H9 (cell line): ENCODE results near the gene PTBP3. TPM values are rescaled to one million over a fixed set of nuclear protein-coding genes. Genes with fewer than 3 reads are reported as not detected.

Source experiments
- DNase-seq: peaks from one replicate; pipeline ENCODE4 v3.0.0-alpha.2; 2017
- H2AFZ ChIP-seq: one replicate; pipeline ENCODE4 v1.6.1; 2013; ENCODE audit warnings: mild to moderate bottlenecking, low read length, control low read depth, moderate library complexity
- H2AK5ac ChIP-seq: 2 replicates; pipeline ENCODE4 v1.6.1; 2013; ENCODE audit warnings: low read length, control low read depth, mixed read lengths; ENCODE audit not compliant: insufficient read length
- H2BK120ac ChIP-seq: one replicate; pipeline ENCODE4 v1.6.1; 2013; ENCODE audit warnings: low read depth, mild to moderate bottlenecking, low read length, control low read depth, inconsistent platforms; ENCODE audit not compliant: poor library complexity, severe bottlenecking
- H2BK12ac ChIP-seq: 2 replicates; pipeline ENCODE4 v1.6.1; 2013; ENCODE audit warnings: low read length, control low read depth, mixed read lengths, low read depth; ENCODE audit not compliant: insufficient read length
- H2BK15ac ChIP-seq: 2 replicates; pipeline ENCODE4 v1.6.1; 2013; ENCODE audit warnings: low read depth, low read length, control low read depth
- H2BK20ac ChIP-seq: one replicate; pipeline ENCODE4 v1.6.1; 2013; ENCODE audit warnings: low read depth, mild to moderate bottlenecking, low read length, control low read depth, inconsistent platforms; ENCODE audit not compliant: poor library complexity, severe bottlenecking
- H2BK5ac ChIP-seq: 2 replicates; pipeline ENCODE4 v1.6.1; 2013; ENCODE audit warnings: low read length, control low read depth, mixed read lengths; ENCODE audit not compliant: insufficient read length
- H3K14ac ChIP-seq: 2 replicates; pipeline ENCODE4 v1.6.1; 2013; ENCODE audit warnings: low read length, control low read depth; ENCODE audit not compliant: insufficient read depth
- H3K18ac ChIP-seq: 2 replicates; pipeline ENCODE4 v1.6.1; 2013; ENCODE audit warnings: low read depth, mild to moderate bottlenecking, mixed read lengths, low read length, control low read depth; ENCODE audit not compliant: insufficient read length
- H3K23ac ChIP-seq: 2 replicates; pipeline ENCODE4 v1.6.1; 2013; ENCODE audit warnings: low read length, control low read depth, mixed read lengths, low read depth; ENCODE audit not compliant: insufficient read length
- H3K23me2 ChIP-seq: 2 replicates; pipeline ENCODE4 v1.6.1; 2013; ENCODE audit warnings: low read depth, mild to moderate bottlenecking, mixed read lengths, low read length, control low read depth; ENCODE audit not compliant: insufficient read length, poor library complexity, severe bottlenecking
- H3K27ac ChIP-seq: 2 replicates; pipeline ENCODE4 v1.5.1; 2013; ENCODE audit warnings: low read length, control low read depth, mixed read lengths, low read depth; ENCODE audit not compliant: insufficient read length
- H3K27me3 ChIP-seq: 2 replicates; pipeline ENCODE4 v1.6.1; 2013; ENCODE audit warnings: low read length, control low read depth, inconsistent platforms; ENCODE audit not compliant: insufficient read depth
- H3K4ac ChIP-seq: 2 replicates; pipeline ENCODE4 v1.6.1; 2013; ENCODE audit warnings: low read depth, mild to moderate bottlenecking, control low read depth, inconsistent platforms, low read length, moderate library complexity
- H3K4me1 ChIP-seq: 2 replicates; pipeline ENCODE4 v1.6.1; 2013; ENCODE audit warnings: low read length, control low read depth, inconsistent platforms; ENCODE audit not compliant: insufficient read depth
- H3K4me2 ChIP-seq: 2 replicates; pipeline ENCODE4 v1.6.1; 2013; ENCODE audit warnings: low read length, control low read depth, mixed read lengths; ENCODE audit not compliant: insufficient read length, insufficient read depth
- H3K56ac ChIP-seq: 2 replicates; pipeline ENCODE4 v1.6.1; 2013; ENCODE audit warnings: low read depth, mild to moderate bottlenecking, mixed read lengths, low read length, control low read depth; ENCODE audit not compliant: insufficient read length
- H3K79me1 ChIP-seq: 2 replicates; pipeline ENCODE4 v1.6.1; 2013; ENCODE audit warnings: low read depth, mild to moderate bottlenecking, moderate library complexity, low read length, control low read depth, inconsistent platforms; ENCODE audit not compliant: insufficient read depth, poor library complexity, severe bottlenecking
- H3K79me2 ChIP-seq: 2 replicates; pipeline ENCODE4 v1.6.1; 2013; ENCODE audit warnings: low read length, control low read depth, inconsistent platforms; ENCODE audit not compliant: insufficient read depth
- H3K9ac ChIP-seq: 2 replicates; pipeline ENCODE4 v1.6.1; 2013; ENCODE audit warnings: low read length, control low read depth, mixed read lengths; ENCODE audit not compliant: insufficient read length; ENCODE audit errors: extremely low read depth
- H3K9me3 ChIP-seq: one replicate; pipeline ENCODE4 v1.6.1; 2013; ENCODE audit warnings: low read depth, low read length, inconsistent platforms; ENCODE audit not compliant: control insufficient read depth
- H3T11ph ChIP-seq: one replicate; pipeline ENCODE4 v1.6.1; 2013; ENCODE audit warnings: mild to moderate bottlenecking, low read length, control low read depth, inconsistent platforms
- H4K20me1 ChIP-seq: one replicate; pipeline ENCODE4 v1.6.1; 2013; ENCODE audit not compliant: control insufficient read depth, insufficient read length, insufficient read depth
- H4K5ac ChIP-seq: 2 replicates; pipeline ENCODE4 v1.6.1; 2013; ENCODE audit warnings: low read depth, mild to moderate bottlenecking, mixed read lengths, low read length, control low read depth; ENCODE audit not compliant: insufficient read length
- H4K8ac ChIP-seq: replicated peaks from 2 replicates; pipeline ENCODE4 v1.6.1; 2013; ENCODE audit warnings: low read length, control low read depth, mixed read lengths, low read depth; ENCODE audit not compliant: insufficient read length
- H4K91ac ChIP-seq: 2 replicates; pipeline ENCODE4 v1.6.1; 2013; ENCODE audit warnings: low read depth, mild to moderate bottlenecking, moderate library complexity, mixed read lengths, low read length, control low read depth; ENCODE audit not compliant: insufficient read length
- H3K27ac Mint-ChIP-seq, 3 experiments: 2 replicates in 2 of 3; 3 replicates in 1 of 3; pipeline ENCODE4 v1.8.0; 2020 to 2021; ENCODE audit warnings: mixed read lengths in 3 of 3, mild to moderate bottlenecking in 1 of 3, moderate library complexity in 1 of 3
- H3K27me3 Mint-ChIP-seq: 2 replicates; pipeline ENCODE4 v1.8.0; 2021; ENCODE audit warnings: low read depth, mild to moderate bottlenecking, moderate library complexity, mixed read lengths
- H3K36me3 Mint-ChIP-seq, 3 experiments: 2 replicates in 2 of 3; 3 replicates in 1 of 3; pipeline ENCODE4 v1.8.0; 2020 to 2021; ENCODE audit warnings: low read depth in 3 of 3, mixed read lengths in 3 of 3; ENCODE audit not compliant: insufficient read depth in 1 of 3
- H3K4me1 Mint-ChIP-seq, 2 experiments: 2 replicates each; pipeline ENCODE4 v1.8.0; 2020; ENCODE audit warnings: mixed read lengths in 2 of 2
- H3K4me3 Mint-ChIP-seq, 2 experiments: 2 replicates in 1 of 2; 3 replicates in 1 of 2; pipeline ENCODE4 v1.8.0; 2020 to 2021; ENCODE audit warnings: mild to moderate bottlenecking in 2 of 2, mixed read lengths in 2 of 2, moderate library complexity in 1 of 2
- H3K9me3 Mint-ChIP-seq, 2 experiments: 2 replicates in 1 of 2; 3 replicates in 1 of 2; pipeline ENCODE4 v1.8.0; 2020; ENCODE audit warnings: mild to moderate bottlenecking in 2 of 2, mixed read lengths in 2 of 2, moderate library complexity in 1 of 2
- CTCF ChIP-seq: fragments of 200-600 bp; sonication (generic); conservative IDR thresholded peaks from 3 replicates; pipeline ENCODE4 v1.8.0; 2021; ENCODE audit warnings: antibody characterized with exemption, mild to moderate bottlenecking
- WGBS: extraction: QIAGEN DNeasy Blood & Tissue Kit; methylation state at CpG from one replicate; pipeline ENCODE4 v1.1.7; 2013; ENCODE audit warnings: missing lambda C conversion rate, low lambda C conversion rate, mixed read lengths; ENCODE audit not compliant: insufficient read length; ENCODE audit errors: extremely low coverage; 5-methylcytosine and 5-hydroxymethylcytosine counted together
- total RNA-seq: library from RNA; stranded (reverse); gene quantifications from 2 replicates; pipeline ENCODE4 v1.2.1, GENCODE V29; 2021

PTBP3 gene
- total RNA-seq, 1 experiment from 2014 or later, result 89.5 TPM

- Histone ChIP-seq H4K91ac (no peak overlapping the region), H2AK5ac (no peak overlapping the region), H3T11ph (no peak overlapping the region), H3K4me1 (no peaks in the 10 kb centered on the region), H3K9me3 (no peaks in the 10 kb centered on the region), H3K27me3 (no peaks in the 10 kb centered on the region), H3K27ac (no peak overlapping the region), H3K18ac (no peak overlapping the region), H3K4ac (no peak overlapping the region), H3K14ac (no peak overlapping the region), H3K9ac (no peak overlapping the region), H3K23ac (no peak overlapping the region), H2BK5ac (no peak overlapping the region), H3K79me1 (no peaks in the 10 kb centered on the region), H3K56ac (no peak overlapping the region), H2BK12ac (no peak overlapping the region), H3K4me2 (no peak overlapping the region), H2BK120ac (no peak overlapping the region), H2AFZ (no peak overlapping the region), H4K8ac (no peak overlapping the region), H3K79me2 (no peaks in the 10 kb centered on the region), H4K5ac (no peak overlapping the region), H4K20me1 (no peaks in the 10 kb centered on the region), H3K23me2 (no peaks in the 10 kb centered on the region), H2BK15ac (no peak overlapping the region), H2BK20ac (no peak overlapping the region)
- no peak for DNase-seq
- Mint-ChIP-seq H3K4me1 (no peaks in the 10 kb centered on the region; a peak in 1 of 4 replicates), H3K27ac (peak overlapping the region in 1 of 3 experiments; percentile 25; a peak in 1 of 7 replicates), H3K9me3 (no peaks in the 10 kb centered on the region), H3K36me3 (peaks cover 8 to 21% (median 15%) of the 10 kb centered on the region in 3 experiments; a peak in 6 of 7 replicates), H3K27me3 (no peaks in the 10 kb centered on the region), H3K4me3 (no peak overlapping the region)
- no CpG with 5 or more reads among the region's 1 CpG for WGBS
- no peak for TF ChIP-seq CTCF
These were observed 84.1 kb downstream of the PTBP3 start for GRCh38 chr9:112249277-112249676.
